ENCODE measurements around the gene BCAN. TPM values are rescaled to one million over a fixed set of nuclear protein-coding genes. Genes with fewer than 3 reads are reported as not detected.

Gene BCAN
- total and polyA plus RNA-seq, 10 donors, result 0.10 to 0.11 TPM; not detected in 8

DNA sequence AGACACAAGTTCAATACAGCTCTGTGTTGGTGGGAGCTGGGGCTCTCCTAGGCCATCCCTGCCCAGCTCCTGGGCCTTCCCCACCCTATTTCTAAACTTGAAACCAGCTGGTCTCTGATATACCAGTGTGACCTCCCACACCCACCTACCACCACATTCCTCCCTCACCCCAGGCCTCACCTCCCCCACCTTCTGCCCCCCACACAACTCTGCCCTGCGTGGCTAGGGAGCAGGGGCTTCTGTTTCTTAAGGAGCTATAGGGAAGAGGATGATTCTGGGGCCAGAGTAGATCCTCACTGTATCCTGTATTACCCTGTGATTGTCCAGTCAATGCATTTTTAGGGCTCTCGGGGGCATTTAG lies 18.8 kb downstream of the BCAN start:
- H3K4me3 ChIP-seq, result peak overlapping the region in 5 of 8 donors; percentile 7 to 55 (median 17)
- WGBS, 5 donors, result 33 to 50% (median 47%) methylated on average over 2 of the region's 2 CpGs

DNA sequence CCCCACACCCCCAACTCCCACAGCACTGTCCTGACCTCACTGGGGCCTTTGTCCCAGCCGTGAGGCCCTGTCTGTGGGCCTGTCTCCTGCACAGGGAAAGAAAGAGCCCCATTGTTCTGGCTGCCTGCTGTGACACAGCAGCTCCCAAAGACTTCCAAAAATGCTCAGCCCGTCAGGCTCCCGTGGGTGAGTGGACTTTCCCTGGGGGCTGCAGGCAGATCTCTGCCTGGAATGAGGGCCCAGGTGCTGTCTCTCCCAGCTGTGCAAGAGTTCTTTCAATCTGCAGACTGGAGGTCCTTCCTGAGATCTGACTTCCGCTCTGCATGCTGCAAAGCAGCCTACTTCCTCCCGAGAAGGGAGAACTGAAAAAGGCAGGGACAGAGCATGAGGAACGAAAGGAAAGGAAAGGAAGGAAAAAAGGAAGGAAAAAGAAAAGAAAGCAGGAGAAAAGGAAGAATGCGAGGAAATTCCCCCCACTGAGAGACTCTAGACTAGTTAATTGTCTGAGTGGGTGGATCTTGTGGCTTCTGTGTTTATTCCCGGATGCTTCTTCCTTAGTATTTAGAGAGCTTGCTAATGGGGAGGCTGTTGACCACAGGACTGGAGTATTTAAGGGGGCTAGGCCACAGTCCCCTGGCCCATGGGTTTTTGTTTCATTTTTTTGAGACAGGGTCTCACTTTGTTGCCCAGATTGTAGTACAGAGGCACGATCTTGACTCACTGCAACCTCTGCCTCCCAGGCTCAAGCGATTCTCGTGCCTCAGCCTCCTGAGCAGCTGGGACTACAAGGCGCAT lies 20.3 kb downstream of the BCAN start:
- intact Hi-C loops (cut with DNase I; ENCODE audit: low total_unique reads), result no loop called here
- H3K4me1 ChIP-seq, result peaks cover 65 to 100% (median 94%) of the 10 kb centered on the region in 6 donors
- H3K9me3 ChIP-seq, result no peaks in the 10 kb centered on the region
- H3K27me3 ChIP-seq (replicated peaks in 1 of 7), result peaks cover 0 to 10% (median under 1%) of the 10 kb centered on the region in 7 donors
- no peak overlapping the region for H3K4me3 ChIP-seq
- peak overlapping the region; percentile 11 to 87 (median 80) for H3K27ac ChIP-seq
- no peak for DNase-seq
- 41 to 51% (median 47%) methylated on average over 11 to 12 of the region's 12 CpGs for WGBS, 5 donors
- TF ChIP-seq POLR2A (IDR thresholded peaks at IDR 0.05) (no peak), POLR2AphosphoS5 (IDR thresholded peaks at IDR 0.05) (no peak)
- TF ChIP-seq, protein P1, sequence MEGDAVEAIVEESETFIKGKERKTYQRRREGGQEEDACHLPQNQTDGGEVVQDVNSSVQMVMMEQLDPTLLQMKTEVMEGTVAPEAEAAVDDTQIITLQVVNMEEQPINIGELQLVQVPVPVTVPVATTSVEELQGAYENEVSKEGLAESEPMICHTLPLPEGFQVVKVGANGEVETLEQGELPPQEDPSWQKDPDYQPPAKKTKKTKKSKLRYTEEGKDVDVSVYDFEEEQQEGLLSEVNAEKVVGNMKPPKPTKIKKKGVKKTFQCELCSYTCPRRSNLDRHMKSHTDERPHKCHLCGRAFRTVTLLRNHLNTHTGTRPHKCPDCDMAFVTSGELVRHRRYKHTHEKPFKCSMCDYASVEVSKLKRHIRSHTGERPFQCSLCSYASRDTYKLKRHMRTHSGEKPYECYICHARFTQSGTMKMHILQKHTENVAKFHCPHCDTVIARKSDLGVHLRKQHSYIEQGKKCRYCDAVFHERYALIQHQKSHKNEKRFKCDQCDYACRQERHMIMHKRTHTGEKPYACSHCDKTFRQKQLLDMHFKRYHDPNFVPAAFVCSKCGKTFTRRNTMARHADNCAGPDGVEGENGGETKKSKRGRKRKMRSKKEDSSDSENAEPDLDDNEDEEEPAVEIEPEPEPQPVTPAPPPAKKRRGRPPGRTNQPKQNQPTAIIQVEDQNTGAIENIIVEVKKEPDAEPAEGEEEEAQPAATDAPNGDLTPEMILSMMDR (IDR thresholded peaks at IDR 0.05 in 8 of 11, conservative IDR thresholded peaks at IDR 0.05 in 3 of 11), result no peak
- no peaks in the 10 kb centered on the region for H3K36me3 ChIP-seq

More for the DNA sequence above, 18.8 kb downstream of the BCAN start:
- TF ChIP-seq POLR2A (IDR thresholded peaks at IDR 0.05) (no peak), POLR2AphosphoS5 (IDR thresholded peaks at IDR 0.05) (no peak)
- TF ChIP-seq, protein P1 (IDR thresholded peaks at IDR 0.05 in 8 of 11, conservative IDR thresholded peaks at IDR 0.05 in 3 of 11), result no peak
- no peak for DNase-seq
- Histone ChIP-seq H3K9me3 (no peaks in the 10 kb centered on the region), H3K36me3 (no peaks in the 10 kb centered on the region), H3K27ac (peak overlapping the region; percentile 67 to 87 (median 80)), H3K27me3 (replicated peaks in 1 of 7) (peaks cover 0 to 25% (median 15%) of the 10 kb centered on the region in 7 donors), H3K4me1 (peaks cover 67 to 100% (median 92%) of the 10 kb centered on the region in 6 donors)
- intact Hi-C loops (cut with DNase I; ENCODE audit: low total_unique reads), result no loop called here

DNA sequence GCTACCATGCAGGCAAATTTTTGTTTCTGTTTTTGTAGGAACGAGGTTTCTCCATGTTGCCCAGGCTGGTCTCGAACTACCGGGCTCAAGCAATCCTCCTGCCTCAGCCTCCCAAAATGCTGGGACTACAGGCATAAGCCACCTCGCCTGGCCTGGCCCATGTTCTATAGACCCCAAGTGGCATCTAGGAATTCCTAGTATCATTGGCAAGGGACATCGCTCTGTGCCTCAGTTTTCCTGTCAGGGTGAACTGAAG lies 20.8 kb downstream of the BCAN start:
- peak overlapping the region in 7 of 8 donors; percentile 67 to 87 (median 81) for H3K27ac ChIP-seq
- H3K4me1 ChIP-seq, result peaks cover 63 to 100% (median 92%) of the 10 kb centered on the region in 6 donors
- H3K36me3 ChIP-seq, result no peaks in the 10 kb centered on the region
- TF ChIP-seq, protein P1 (IDR thresholded peaks at IDR 0.05 in 8 of 11, conservative IDR thresholded peaks at IDR 0.05 in 3 of 11), result no peak
- no peak for TF ChIP-seq POLR2AphosphoS5 (IDR thresholded peaks at IDR 0.05)
- no peak for TF ChIP-seq POLR2A (IDR thresholded peaks at IDR 0.05)
- WGBS, 5 donors, result 86 to 92% (median 88%) methylated on average over 5 of the region's 5 CpGs
- H3K9me3 ChIP-seq, result no peaks in the 10 kb centered on the region
- intact Hi-C loops (cut with DNase I; ENCODE audit: low total_unique reads), result no loop called here
- peaks cover 0 to 5% (median 0%) of the 10 kb centered on the region in 7 donors for H3K27me3 ChIP-seq (replicated peaks in 1 of 7)
- no peak overlapping the region for H3K4me3 ChIP-seq
- DNase-seq, result no peak

DNA sequence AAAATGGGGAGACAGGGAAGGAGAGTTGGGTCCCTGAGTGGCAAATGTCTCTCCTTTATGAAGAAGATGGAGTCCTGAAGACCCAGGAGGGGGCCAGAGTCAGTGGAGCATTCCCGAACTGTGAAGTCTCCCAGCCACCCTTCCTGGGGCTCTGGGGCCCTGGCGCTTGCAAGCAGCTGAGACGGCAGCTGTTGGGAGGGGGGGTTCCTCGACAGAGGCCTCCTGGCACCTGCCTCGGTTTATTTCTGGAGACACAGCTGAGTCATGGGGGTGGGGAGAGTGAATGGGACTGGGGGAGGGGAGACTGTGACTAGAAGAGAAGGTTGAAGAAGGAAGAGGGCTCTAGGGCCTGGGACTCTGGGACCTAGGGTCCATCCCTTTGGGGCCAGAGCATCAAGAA lies 21.3 kb downstream of the BCAN start:
- H3K27ac ChIP-seq, result peak overlapping the region; percentile 42 to 87 (median 80)
- WGBS, 5 donors, result 27 to 55% (median 38%) methylated on average over 5 of the region's 5 CpGs

More for the DNA sequence above, 21.3 kb downstream of the BCAN start:
- H3K9me3 ChIP-seq, result no peaks in the 10 kb centered on the region
- H3K27me3 ChIP-seq (replicated peaks in 1 of 7), result peaks cover 0 to under 1% (median 0%) of the 10 kb centered on the region in 7 donors
- DNase-seq, result no peak
- peaks cover 63 to 100% (median 90%) of the 10 kb centered on the region in 6 donors for H3K4me1 ChIP-seq
- no peak overlapping the region for H3K4me3 ChIP-seq
- intact Hi-C loops (cut with DNase I; ENCODE audit: low total_unique reads), result no loop called here
- H3K36me3 ChIP-seq, result no peaks in the 10 kb centered on the region
- TF ChIP-seq, protein P1 (IDR thresholded peaks at IDR 0.05 in 8 of 11, conservative IDR thresholded peaks at IDR 0.05 in 3 of 11), result no peak
- TF ChIP-seq POLR2AphosphoS5 (IDR thresholded peaks at IDR 0.05) (no peak), POLR2A (IDR thresholded peaks at IDR 0.05) (no peak)

Data from spleen (tissue), 11 donors.